GM12801 (cell line): Measurements from ENCODE around the gene SEMA3B.

Experiments used
- CTCF ChIP-seq: IDR thresholded peaks from one replicate; pipeline ENCODE4 v1.5.1; 2011; ENCODE audit warnings: control low read depth; ENCODE audit not compliant: insufficient read length; ENCODE audit errors: extremely low read depth

SEMA3B gene

GRCh38 chr3:50320853-50321335 lies 51.9 kb downstream of the SEMA3B start:
- TF ChIP-seq CTCF: no peak

DNA sequence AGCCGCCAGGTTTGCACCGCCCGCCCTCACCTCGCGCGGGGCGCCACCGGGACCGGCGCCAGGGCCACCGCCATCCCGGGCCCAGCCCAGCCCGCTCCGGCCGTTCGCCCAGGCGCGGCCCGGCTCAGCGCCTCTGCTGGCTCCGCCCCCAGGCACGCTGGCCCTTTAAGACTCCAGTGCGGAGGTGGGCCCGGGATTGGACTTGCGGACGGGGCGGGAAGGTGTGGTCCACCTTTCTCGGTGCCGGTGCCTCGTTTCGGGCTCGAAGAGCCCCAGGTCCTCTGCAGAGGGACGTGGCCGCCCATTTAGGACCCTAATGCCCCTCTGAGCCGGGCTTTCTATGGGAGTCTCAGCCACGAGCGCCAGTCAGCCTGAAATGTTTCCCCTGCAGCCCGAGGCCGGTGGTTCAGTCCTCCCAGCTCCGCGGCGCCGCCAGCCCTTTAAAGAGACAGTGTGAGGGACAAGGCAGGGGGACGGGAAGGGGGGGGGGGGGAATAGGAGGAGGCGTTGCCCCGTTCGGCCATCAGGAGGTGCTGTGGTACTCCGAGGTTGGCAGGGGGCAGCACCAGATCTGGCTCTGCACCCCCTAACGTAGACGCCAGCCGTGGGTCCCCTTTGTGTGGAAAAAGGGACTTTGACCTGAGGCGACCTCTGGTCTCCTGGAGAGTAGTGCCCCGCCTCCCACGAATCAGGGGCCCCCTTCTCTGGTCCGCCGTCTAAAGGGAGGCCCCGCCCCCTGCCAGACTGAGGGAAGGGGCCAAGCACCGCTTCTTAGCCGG lies 52.6 kb downstream of the SEMA3B start:
- no peak for TF ChIP-seq CTCF

- no peak for TF ChIP-seq CTCF
Observed at GRCh38 chr3:50322115-50322385, 53.1 kb downstream of the SEMA3B start.

GRCh38 chr3:50322386-50323091 lies 53.6 kb downstream of the SEMA3B start, which contains the start of gene HYAL2:
TSS of gene HYAL2 (minus strand) at chr3:50322745. CDS start at chr3:50320489, 2,256 bp downstream.
- no peak for TF ChIP-seq CTCF

DNA sequence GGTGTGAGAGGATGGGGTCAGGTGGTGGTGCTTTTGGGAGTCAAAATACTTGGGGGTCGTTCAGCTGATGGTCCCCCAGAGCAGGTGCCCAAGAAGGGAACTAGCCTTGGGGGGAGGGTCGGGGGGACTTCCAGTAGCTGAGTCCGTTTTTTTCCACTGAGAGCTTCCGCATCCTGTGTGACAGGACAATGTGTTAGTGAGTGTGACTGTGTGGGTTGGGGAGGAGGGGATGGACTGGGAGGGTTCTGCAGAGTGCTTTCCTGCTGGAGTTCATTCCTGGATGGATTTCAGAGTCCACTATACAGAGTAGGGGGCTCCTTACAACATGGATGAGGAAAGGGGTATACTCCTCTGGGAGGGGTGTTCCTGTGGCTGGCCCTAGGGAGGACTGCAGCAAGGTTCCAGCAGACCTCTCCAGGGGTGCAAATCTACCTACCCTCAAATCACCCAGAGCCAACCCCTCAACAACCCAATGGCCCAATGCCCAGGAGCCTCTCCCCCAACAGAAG lies 54.2 kb downstream of the SEMA3B start:
- TF ChIP-seq CTCF: no peak

- TF ChIP-seq CTCF: no peak
Observed at GRCh38 chr3:50323614-50324199, 54.8 kb downstream of the SEMA3B start.

- no peak for TF ChIP-seq CTCF
Observed at GRCh38 chr3:50324351-50325112, 55.6 kb downstream of the SEMA3B start.
